Hindlimb muscle (tissue), 1 donor: ENCODE results near the gene INPP5F. TPM values are rescaled to one million over a fixed set of nuclear protein-coding genes. Genes with fewer than 3 reads are reported as not detected.

ENCODE experiments used
- DNase-seq: peaks from one replicate; pipeline ENCODE4 v3.0.0-alpha.2; 2013
- polyA plus RNA-seq: library from polyadenylated mRNA; unstranded; fragments of 120-200 nt; gene quantifications from one replicate; pipeline ENCODE4 v1.2.1, GENCODE V29; 2013; ENCODE audit not compliant: insufficient read length

INPP5F gene
- polyA plus RNA-seq, 1 donor = 15.0 TPM

DNA sequence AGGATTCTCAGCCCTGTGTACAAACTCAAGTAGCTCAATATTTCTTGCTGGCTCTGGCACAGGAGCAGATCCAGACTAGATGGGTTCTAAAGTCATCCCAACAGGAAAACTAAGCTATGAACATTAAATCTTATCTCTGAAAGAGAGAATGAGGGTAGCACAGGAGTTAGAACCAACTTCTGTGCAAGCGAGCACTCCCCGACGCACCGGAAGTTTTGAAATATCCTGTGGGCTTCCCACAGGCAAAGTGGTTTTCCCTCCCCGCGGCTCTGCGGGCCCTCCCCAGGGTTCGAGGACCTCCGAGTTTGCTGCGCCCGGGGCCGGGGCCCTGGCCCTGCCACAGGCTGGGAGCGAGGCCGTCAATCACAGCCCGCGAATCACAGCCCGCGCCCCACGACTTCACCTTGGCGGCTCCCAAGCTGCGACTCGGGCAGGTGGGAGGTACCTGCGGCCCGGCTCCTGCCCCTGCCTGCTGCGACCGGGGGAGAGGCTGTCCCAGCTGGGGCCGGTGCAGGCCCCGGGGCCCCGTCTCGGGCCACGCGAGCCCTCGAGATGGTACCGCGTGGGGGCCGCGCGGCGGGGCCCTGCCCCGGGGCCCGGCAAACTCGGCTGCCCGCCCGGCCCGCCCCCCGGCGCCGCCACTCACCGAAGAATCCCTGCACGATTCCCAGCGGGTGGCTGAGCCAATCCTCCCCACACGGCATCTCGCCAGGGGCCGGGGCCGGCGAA, 146.2 kb downstream of the INPP5F start:
- no peak for DNase-seq

- DNase-seq = no peak
Measured at GRCh38 chr10:119872610-119872859, 146.7 kb downstream of the INPP5F start, which contains the start of gene MCMBP. TSS of gene MCMBP (minus strand) at chr10:119872843. CDS start at chr10:119872584, 259 bp downstream.

GRCh38 chr10:119872860-119873681, 147.2 kb downstream of the INPP5F start:
- peak; percentile 96 for DNase-seq

- no peak for DNase-seq
Measured at GRCh38 chr10:119878524-119878923, 152.7 kb downstream of the INPP5F start.

Other genes with a start within 250 kb of the INPP5F start
- 35.5 TPM for gene RGS10, start 183.3 kb upstream of the INPP5F start, polyA plus RNA-seq
- 104 TPM for gene TIAL1, start 129.1 kb upstream of the INPP5F start, polyA plus RNA-seq
- 47.0 TPM for gene BAG3, start 74.7 kb upstream of the INPP5F start, polyA plus RNA-seq
- 35.8 TPM for gene MCMBP, start 146.8 kb downstream of the INPP5F start, polyA plus RNA-seq
- gene SEC23IP, start 166.7 kb downstream of the INPP5F start, polyA plus RNA-seq = 34.2 TPM